ENCODE data around the gene MMP7. TPM values are rescaled to one million over a fixed set of nuclear protein-coding genes. Genes with fewer than 3 reads are reported as not detected.

Gene MMP7
- polyA plus RNA-seq, 1 donor (not counting 4 experiments of a cell fraction or from before 2014, with no cell fraction given) = 0.81 TPM

- no peak for FAIRE-seq
- H3K9ac ChIP-seq (ENCODE audit: control insufficient read depth, extremely low read depth, insufficient read depth, low read length) = no peak overlapping the region
- no peaks in the 10 kb centered on the region for H3K27me3 ChIP-seq (ENCODE audit: control insufficient read depth, extremely low read depth, insufficient read depth, low read length)
- no peaks in the 10 kb centered on the region for H4K20me1 ChIP-seq (ENCODE audit: control insufficient read depth, extremely low read depth, insufficient read depth, low read length)
- no peaks in the 10 kb centered on the region for H3K4me1 ChIP-seq (ENCODE audit: control insufficient read depth, extremely low read depth, insufficient read depth, low read length)
- no peaks in the 10 kb centered on the region for H3K9me1 ChIP-seq (ENCODE audit: control insufficient read depth, extremely low read depth, insufficient read depth, low read length)
- dilution Hi-C loops (cut with MboI; ENCODE audit: extremely low pct_ligation_motif_present, low sequenced_read_pairs) = no loop called here
- H3K27ac ChIP-seq (ENCODE audit: control insufficient read depth, insufficient read depth, low read length) = no peak overlapping the region
- no peaks in the 10 kb centered on the region for H3K79me2 ChIP-seq (ENCODE audit: control insufficient read depth, insufficient read depth, low read length)
- no peaks in the 10 kb centered on the region for H3K9me3 ChIP-seq (ENCODE audit: control insufficient read depth, low read depth, low read length)
- H3K4me3 ChIP-seq (ENCODE audit: control insufficient read depth in 2 of 3, extremely low read depth in 1 of 3, insufficient read depth in 2 of 3, low read depth in 1 of 3, low read length in 3 of 3) = no peak overlapping the region
- H2AFZ ChIP-seq (ENCODE audit: control insufficient read depth, low read length) = no peak overlapping the region
- no peak for DNase-seq (ENCODE audit: low read depth, low spot score)
- TF ChIP-seq EZH2 (IDR thresholded peaks at IDR 0.05; ENCODE audit: low read length) (no peak), CTCF (optimal IDR thresholded peaks at IDR 0.05 in 1 of 3, IDR thresholded peaks at IDR 0.05 in 1 of 3, conservative IDR thresholded peaks at IDR 0.05 in 1 of 3; ENCODE audit: extremely low read depth in 1 of 3, insufficient read depth in 2 of 3, low read length in 3 of 3) (no peak)
- H3K36me3 ChIP-seq (ENCODE audit: control insufficient read depth in 2 of 2, extremely low read depth in 1 of 2, insufficient read depth in 2 of 2, low read length in 2 of 2) = no peaks in the 10 kb centered on the region
- no peak overlapping the region for H3K4me2 ChIP-seq (ENCODE audit: control insufficient read depth, extremely low read depth, insufficient read depth, low read depth, low read length)
Measured at GRCh38 chr11:102539567-102539966, 9.0 kb upstream of the MMP7 start.

- H3K4me3 ChIP-seq (ENCODE audit: control insufficient read depth in 2 of 3, extremely low read depth in 1 of 3, insufficient read depth in 2 of 3, low read depth in 1 of 3, low read length in 3 of 3) = no peak overlapping the region
- TF ChIP-seq CTCF (optimal IDR thresholded peaks at IDR 0.05 in 1 of 3, IDR thresholded peaks at IDR 0.05 in 1 of 3, conservative IDR thresholded peaks at IDR 0.05 in 1 of 3; ENCODE audit: extremely low read depth in 1 of 3, insufficient read depth in 2 of 3, low read length in 3 of 3) (no peak), EZH2 (IDR thresholded peaks at IDR 0.05; ENCODE audit: low read length) (no peak)
- no peak overlapping the region for H3K4me2 ChIP-seq (ENCODE audit: control insufficient read depth, extremely low read depth, insufficient read depth, low read depth, low read length)
- no peaks in the 10 kb centered on the region for H3K79me2 ChIP-seq (ENCODE audit: control insufficient read depth, insufficient read depth, low read length)
- no peaks in the 10 kb centered on the region for H3K4me1 ChIP-seq (ENCODE audit: control insufficient read depth, extremely low read depth, insufficient read depth, low read length)
- no peak overlapping the region for H2AFZ ChIP-seq (ENCODE audit: control insufficient read depth, low read length)
- H4K20me1 ChIP-seq (ENCODE audit: control insufficient read depth, extremely low read depth, insufficient read depth, low read length) = no peaks in the 10 kb centered on the region
- H3K27me3 ChIP-seq (ENCODE audit: control insufficient read depth, extremely low read depth, insufficient read depth, low read length) = no peaks in the 10 kb centered on the region
- H3K9ac ChIP-seq (ENCODE audit: control insufficient read depth, extremely low read depth, insufficient read depth, low read length) = no peak overlapping the region
- no peaks in the 10 kb centered on the region for H3K9me1 ChIP-seq (ENCODE audit: control insufficient read depth, extremely low read depth, insufficient read depth, low read length)
- no peaks in the 10 kb centered on the region for H3K9me3 ChIP-seq (ENCODE audit: control insufficient read depth, low read depth, low read length)
- dilution Hi-C loops (cut with MboI; ENCODE audit: extremely low pct_ligation_motif_present, low sequenced_read_pairs) = no loop called here
- no peak for DNase-seq (ENCODE audit: low read depth, low spot score)
- no peak for FAIRE-seq
- no peak overlapping the region for H3K27ac ChIP-seq (ENCODE audit: control insufficient read depth, insufficient read depth, low read length)
- no peaks in the 10 kb centered on the region for H3K36me3 ChIP-seq (ENCODE audit: control insufficient read depth in 2 of 2, extremely low read depth in 1 of 2, insufficient read depth in 2 of 2, low read length in 2 of 2)
Measured at GRCh38 chr11:102538932-102539331, 8.4 kb upstream of the MMP7 start.

Measured in keratinocyte (primary cell).